K562 (cell line): Measurements from ENCODE around the gene SLC19A1.

ENCODE experiments used
- CGGBP1 ChIP-seq: fragments of 250-450 bp; sonication (Bioruptor Pico); IDR thresholded peaks from 2 replicates; pipeline ENCODE4 v1.9.0; 2021; ENCODE audit warnings: mild to moderate bottlenecking
- CHD7 ChIP-seq: fragments of 200-600 bp; sonication (generic); IDR thresholded peaks from one replicate; pipeline ENCODE4 v1.6.1; 2012; ENCODE audit warnings: mild to moderate bottlenecking, low read depth, low read length, inconsistent platforms
- CTCF ChIP-seq, 3 experiments: IDR thresholded peaks in 2 of 3; conservative IDR thresholded peaks in 1 of 3; 2 replicates each; pipeline ENCODE4 v1.5.1; 2011 to 2012; ENCODE audit warnings: low read length in 3 of 3, mild to moderate bottlenecking in 3 of 3, control low read depth in 2 of 3, improper control_type of control experiment in 1 of 3, inconsistent platforms in 1 of 3, low read depth in 1 of 3, mixed read lengths in 1 of 3, moderate library complexity in 1 of 3; ENCODE audit not compliant: insufficient read depth in 2 of 3
- MAX ChIP-seq: sonication (generic); formaldehyde crosslinking; IDR thresholded peaks from 2 replicates; pipeline ENCODE4 v1.9.0; 2022; ENCODE audit warnings: mild to moderate bottlenecking, missing genetic modification reagents
- NCOR1 ChIP-seq: fragments of 450-650 bp; IDR thresholded peaks from 2 replicates; pipeline ENCODE4 v1.6.1; 2016; ENCODE audit warnings: mild to moderate bottlenecking, moderate library complexity
- PHF8 ChIP-seq: fragments of 200-600 bp; sonication (generic); IDR thresholded peaks from 2 replicates; pipeline ENCODE4 v1.6.1; 2012; ENCODE audit warnings: mixed run types, mild to moderate bottlenecking, inconsistent platforms, low read length, moderate library complexity, borderline replicate concordance
- SLC30A9 ChIP-seq: fragments of 250-450 bp; sonication (Bioruptor Pico); IDR thresholded peaks from 2 replicates; pipeline ENCODE4 v1.8.0; 2022; ENCODE audit warnings: mild to moderate bottlenecking, moderate library complexity
- ZNF253 ChIP-seq: fragments of 250-450 bp; sonication (Bioruptor Pico); conservative IDR thresholded peaks from 2 replicates; pipeline ENCODE4 v1.6.1; 2021; ENCODE audit warnings: mild to moderate bottlenecking

GRCh38 chr21:45576838-45577737 is 34.8 kb upstream of the SLC19A1 start:
- TF ChIP-seq ZNF253: no peak
- TF ChIP-seq CTCF (IDR thresholded peaks at IDR 0.05 in 2 of 3, conservative IDR thresholded peaks at IDR 0.05 in 1 of 3; ENCODE audit: insufficient read depth in 2 of 3, low read depth in 1 of 3, low read length in 3 of 3): no peak
- no peak for TF ChIP-seq PHF8
- no peak for TF ChIP-seq MAX (CRISPR knock-in tag)
- no peak for TF ChIP-seq NCOR1
- no peak for TF ChIP-seq SLC30A9 (CRISPR knock-in tag)
- no peak for TF ChIP-seq CGGBP1 (CRISPR knock-in tag)
- TF ChIP-seq CHD7: no peak
